ENCODE measurements around the gene TPPP.

- TF ChIP-seq CTCF (IDR thresholded peaks at IDR 0.05; ENCODE audit: insufficient read depth, low read depth, low read length) (no peak), EZH2 (IDR thresholded peaks at IDR 0.05; ENCODE audit: insufficient read depth, low read length) (no peak)
These were observed 28.7 kb downstream of the TPPP start for GRCh38 chr5:664343-664993.

Measured in astrocyte (in vitro differentiated cells and primary cell).